ENCODE measurements around the gene CRY1.
"Not testable (repeated sequence)": the region's sequence is repeated elsewhere in the genome, so short reads cannot be mapped to it uniquely, and the experiment has no call there.

The CRY1 gene

DNA sequence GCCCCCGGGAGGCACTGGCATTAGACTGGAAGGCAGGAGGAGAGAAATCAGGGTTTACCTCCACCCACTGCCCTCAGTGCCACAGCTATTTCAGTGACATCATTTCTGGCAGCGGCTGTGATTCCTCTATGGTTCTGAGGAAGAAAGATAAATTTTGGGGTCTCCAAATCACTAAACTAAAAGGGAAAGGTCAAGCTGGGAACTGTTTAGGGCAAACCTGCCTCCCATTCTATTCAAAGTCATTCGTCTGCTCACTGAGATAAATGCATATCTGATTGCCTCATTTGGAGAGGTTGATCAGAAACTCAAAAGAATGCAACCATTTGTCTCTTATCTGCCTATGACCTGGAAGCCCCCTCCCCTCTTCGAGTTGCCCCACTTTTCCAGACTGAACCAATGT lies 14.0 kb upstream of the CRY1 start:
- no peak for DNase-seq

DNA sequence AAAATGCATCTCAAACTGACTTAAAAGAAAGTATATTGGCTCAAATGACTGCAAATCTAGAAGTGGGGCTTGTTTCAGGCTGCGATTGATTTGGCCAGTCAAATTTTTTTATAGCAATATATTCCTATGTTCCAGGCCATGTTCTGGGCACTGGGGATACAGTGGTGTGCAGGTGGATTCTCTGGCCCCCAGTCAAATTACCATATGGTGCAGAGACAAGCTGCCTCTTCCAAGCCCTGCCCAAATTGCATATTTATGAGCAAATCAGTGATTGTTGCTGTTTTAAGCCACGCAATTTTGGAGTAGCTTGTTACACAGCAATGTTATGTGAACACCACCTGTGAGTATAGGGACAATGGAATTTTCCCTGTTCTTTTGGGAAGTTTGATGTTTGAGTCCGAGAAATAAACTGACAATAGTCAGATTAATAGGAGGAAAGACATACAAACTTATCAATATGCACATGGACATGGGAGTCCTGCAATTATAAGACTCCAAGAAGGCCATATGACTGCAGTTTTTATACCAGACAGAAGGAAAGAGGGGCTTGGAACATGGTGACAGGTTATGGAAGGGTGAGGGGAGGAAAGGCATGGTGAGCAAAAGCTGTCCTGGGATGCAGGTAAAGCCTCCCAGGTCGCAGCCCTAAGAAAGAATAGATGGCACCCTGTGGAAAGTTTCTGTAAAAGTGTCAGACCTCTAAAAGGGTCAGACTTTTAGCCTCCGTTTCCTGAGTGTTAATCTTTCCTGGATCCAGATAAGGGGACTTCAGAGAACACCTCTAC lies 13.1 kb upstream of the CRY1 start:
- no peak for DNase-seq

DNA sequence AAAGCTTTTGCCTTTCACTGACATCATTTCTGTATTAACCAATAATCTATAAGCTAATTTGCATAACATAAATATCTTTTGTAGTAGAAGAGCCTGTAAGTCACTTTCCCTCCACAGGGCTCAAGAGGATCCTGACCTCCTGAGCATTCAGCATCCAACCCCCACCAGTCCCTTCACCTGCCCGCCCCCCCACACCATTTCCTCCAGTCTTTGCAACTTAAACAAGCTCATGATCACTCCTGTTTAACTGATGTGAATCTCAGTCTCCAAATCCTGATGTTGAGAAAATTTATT lies 12.0 kb upstream of the CRY1 start:
- no peak for DNase-seq

DNA sequence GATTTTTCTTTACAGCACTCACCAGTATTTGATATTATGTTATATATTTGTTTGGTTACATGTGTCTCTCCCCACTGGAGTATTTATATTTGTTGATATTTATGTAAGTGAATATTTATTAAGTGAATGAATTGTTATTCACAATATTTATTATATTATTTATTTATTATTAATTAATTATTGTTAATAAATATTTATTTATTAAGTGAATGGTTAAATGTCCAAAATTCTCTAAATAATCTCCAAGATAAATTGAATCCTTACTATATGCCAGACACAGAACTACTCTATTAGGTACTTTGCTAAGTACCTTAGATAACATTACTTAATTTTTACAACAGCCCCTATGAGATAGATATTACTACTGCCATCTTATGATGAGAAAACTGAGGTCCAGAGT lies 10.2 kb upstream of the CRY1 start:
- DNase-seq: no peak

DNA sequence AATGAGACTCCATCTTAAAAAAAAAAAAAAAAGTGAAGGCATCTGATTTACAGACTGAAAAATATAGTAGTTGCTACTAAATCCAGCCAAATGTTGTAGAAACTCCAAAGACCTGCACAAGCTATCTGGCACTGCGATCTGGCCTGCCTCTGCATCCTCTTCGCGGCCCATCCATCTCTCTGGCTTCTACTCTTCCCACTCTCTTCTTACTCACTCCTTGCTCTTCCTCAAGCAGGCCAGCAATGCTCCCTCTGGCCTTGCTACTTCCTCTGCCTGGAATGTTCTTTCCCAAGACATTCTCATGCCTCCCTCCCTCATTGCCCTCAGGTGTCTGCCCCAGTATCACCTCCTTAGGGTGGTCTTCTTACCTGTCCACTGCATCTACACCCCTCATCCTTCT lies 9.7 kb upstream of the CRY1 start:
- DNase-seq: no peak

DNA sequence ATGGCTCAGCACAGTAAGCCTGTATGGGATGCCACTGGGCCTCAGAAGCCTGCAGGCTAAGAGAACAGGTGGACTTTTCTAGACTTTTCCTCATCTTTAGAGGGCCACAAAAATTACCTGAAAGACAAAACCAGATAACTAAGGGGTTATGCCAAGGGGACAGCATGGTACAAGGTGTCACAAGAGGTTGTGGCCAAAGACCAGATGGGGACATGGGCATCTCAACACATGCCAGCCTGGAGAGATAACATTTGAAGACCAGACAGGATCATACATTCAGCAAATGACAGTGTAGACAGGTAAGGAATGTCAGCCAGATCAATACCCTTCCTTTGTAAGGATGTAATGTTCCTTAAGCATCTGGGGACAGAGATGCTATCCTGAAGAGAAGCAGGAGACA lies 8.9 kb upstream of the CRY1 start:
- no peak for DNase-seq

DNA sequence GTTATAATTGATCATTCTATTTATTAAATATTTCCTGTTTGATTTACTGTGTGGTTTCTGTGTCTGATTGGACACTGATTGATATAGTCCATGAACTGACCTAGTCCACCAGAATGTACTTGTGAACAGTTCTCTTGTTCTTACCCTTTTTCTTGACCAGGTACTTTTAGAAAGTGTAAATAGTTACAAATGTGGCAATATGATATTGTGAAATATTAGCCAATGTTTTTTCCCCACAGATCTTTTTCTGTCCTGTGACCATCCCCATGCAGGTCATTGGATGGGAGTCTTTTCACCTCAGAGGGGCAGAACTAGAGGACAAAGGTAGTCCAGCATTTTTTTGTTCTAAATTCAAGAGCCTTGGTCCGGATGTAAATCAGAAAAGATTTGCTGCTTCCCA lies 8.3 kb upstream of the CRY1 start:
- DNase-seq: no peak

DNA sequence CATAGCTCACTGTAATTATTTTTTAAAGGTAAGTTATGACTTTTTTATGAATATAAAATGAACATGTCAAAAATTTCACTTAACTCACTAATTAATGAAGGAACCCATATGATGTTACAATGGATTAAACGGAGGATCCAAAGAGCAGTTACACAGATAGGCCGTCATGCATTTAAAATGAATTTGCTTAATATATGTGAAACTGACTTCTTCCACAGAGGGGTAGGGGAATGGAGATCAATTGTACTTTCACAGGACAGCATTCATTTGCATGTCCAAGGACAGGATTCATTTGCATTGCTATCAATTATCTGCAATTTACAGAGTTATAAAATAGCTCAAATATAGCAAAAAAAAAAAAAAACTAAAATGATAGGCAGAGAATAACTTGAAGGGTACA lies 6.6 kb upstream of the CRY1 start:
- no peak for DNase-seq

DNA sequence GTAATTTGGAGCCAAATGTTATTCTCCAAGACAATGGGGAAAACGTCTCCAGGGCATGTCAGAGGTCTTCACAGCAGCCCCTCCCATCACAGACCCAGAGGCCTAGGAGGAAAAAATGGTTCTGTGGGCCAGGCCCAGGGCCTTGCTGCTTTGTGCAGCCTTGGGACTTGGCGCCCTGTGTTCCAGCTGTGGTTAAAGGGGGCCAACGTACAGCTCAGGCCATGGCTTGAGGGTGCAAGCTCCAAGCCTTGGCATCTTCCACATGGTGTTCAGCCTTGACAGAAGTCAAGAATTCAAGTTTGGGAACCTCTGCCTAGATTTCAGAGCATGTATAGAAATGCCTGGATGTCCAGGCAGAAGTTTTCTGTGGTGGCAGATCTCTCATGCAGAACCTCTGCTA lies 3.2 kb upstream of the CRY1 start:
- no peak for DNase-seq

DNA sequence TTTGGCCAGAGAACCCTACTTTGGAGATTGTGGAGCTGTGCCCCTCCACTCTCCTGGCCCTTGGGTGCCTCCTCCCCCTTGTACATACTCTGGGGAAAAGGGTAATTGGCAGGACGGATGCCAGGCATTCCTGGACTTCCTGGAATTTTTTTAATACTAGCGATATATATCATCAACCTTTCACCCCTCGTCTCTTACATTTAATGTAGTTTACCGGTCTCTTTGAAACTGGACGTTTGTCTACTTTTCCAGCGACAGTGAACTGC lies 767 bp upstream of the CRY1 start:
- DNase-seq: no peak

DNA sequence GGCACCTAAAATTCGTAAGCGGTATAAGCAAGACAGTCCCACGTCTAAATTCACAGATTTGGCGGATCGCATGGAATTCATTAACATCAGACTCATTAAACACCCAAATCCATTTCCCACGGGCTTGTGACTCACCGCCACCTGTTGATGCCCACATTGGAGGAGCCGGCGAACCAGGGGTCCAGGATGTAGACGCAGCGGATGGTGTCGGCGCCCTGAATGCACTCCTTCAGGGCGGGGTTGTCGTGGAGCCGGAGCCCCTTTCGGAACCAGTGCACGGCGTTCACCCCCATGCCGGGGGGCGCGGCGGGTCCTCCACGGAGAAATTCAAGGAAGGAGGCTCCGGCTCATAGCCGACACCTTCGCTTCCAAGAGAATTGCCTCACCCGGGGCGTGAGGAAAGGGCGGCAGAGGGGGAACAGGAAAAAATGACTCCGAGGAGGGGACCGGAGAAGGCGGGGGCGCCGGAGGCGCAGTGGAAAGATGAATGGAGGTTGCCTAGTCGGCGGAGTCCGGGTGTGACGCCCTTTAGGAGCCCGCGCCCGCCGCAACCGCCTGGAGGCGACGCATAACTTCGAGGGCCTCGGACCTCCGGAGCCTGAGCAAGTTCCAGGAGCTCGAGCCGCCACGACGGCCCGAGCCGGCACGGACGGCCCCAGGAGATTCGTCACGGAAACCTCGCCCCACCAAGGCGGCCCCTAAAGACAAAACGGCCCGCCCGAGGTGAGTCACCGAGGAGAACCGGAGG lies 506 bp downstream of the CRY1 start:
- DNase-seq: no peak

DNA sequence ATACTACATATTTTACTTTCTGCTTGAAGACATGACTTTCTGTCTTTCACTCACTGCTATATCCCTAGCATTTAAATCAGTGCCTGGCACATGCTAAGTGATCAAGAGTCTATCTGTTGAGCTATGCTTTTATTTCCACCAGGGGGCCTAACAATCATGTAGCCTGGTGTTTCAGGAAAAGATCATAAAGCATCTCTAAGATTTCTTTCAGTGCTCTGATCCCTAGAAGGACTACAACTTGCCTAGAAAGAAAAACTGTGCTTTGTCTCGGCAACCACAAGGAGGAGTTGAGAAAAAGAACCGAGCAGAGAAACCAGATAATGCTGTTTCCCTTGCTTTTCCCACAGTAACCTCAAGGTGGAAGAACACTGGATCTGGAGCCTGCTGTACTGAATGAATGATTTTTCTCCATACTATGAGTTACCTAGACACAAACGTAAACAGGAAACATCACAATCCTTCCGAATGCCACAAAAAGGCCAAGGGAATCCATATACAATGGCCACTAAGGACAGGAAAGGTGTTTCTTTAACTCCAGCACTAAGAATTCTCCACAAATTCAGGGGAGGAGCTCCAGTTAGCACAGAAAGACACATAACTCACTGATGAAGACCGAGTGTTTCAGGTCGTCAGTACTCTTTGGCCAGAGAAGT lies 1.2 kb downstream of the CRY1 start:
- DNase-seq: peak; percentile 65

DNA sequence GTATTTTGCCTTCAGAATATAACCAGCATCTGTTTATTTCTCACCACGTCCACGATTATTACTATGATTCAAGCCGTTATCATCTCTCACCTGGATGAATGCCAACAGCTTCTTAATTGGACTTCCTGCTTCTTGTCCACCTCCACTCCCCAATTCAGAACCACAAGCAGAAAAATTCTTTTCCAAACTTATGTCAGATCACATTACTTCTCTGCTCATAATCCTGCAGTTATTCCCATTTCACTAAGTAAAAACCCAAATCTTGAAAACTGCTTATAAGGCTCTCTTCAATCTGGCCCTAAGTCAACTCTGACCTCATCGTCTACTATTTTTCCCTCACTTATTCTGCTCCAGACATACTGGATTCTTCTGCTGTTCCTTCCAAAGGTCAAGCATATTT lies 2.0 kb downstream of the CRY1 start:
- no peak for DNase-seq

DNA sequence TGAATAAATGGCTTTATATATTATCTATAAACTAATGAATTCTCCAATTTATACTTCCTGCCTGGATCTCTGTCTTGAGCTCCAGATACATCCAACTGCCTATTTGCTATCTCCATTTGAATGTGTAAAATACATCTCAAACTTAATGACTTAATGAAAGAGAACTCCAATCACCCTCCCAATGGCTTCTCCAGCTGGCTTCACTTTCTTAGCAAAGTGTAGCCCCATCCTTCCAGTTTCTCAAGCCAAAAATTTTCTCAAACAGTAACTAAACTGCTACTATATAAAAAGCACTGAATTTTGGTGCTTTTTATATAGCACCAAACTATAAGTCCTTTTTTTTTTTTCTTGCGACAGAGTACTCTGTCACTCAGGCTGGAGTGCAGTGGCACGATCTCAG lies 2.6 kb downstream of the CRY1 start:
- no peak for DNase-seq

DNA sequence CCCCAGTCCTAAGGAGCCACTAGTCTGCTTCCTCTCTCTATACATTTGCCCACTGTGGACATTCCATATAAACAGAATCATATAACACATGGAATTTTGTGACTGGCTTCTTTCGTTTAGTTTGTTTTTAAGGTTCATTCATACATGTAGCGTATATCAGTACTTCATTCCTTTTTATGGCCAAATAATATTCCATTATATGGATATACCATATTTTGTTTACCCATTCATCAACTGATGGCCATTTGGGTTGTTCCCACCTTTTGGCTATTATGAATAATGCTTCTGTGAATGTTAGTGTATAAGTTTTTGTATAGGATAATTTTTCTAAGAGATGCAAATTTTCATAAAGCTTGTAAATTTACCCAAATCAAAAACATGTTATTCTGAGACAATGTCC lies 4.4 kb downstream of the CRY1 start:
- no peak for DNase-seq

DNA sequence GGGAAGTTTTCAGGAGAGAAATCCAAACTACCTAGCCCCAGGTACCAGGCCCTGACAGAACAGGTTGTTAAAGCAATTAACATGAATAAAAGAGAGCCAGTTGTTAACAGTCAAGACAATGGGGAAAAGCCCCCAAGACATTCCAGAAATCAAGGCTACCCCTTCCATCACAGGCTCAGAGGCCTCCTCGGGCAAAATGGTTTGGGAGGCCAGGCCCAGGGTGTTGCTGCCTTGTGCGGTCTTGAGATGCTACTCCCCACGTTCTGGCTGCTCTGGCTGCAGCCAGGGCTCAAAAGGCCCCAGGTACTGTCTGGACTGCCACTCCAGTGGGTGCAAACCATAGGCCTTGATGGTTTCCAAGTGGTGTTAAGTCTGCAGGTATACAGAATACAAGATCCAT lies 7.0 kb downstream of the CRY1 start:
- DNase-seq: no peak

DNA sequence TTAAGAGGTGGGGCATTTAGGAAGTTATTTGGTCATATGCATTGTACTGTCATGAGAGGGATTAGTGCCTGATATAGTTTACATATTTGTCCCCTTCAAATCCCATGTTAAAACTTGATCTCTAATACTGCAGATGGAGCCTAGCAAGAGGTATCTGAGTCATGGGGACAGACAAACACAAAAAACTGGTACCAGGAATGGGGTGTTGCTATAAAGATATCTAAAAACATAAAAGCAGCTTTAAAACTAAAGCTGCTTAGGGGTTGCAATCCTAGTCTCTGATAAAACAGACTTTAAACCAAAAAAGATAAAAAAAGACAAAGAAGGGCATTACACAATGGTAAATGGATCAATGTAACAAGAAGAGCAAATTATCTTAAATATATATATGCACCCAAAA lies 11.6 kb downstream of the CRY1 start:
- no peak for DNase-seq

DNA sequence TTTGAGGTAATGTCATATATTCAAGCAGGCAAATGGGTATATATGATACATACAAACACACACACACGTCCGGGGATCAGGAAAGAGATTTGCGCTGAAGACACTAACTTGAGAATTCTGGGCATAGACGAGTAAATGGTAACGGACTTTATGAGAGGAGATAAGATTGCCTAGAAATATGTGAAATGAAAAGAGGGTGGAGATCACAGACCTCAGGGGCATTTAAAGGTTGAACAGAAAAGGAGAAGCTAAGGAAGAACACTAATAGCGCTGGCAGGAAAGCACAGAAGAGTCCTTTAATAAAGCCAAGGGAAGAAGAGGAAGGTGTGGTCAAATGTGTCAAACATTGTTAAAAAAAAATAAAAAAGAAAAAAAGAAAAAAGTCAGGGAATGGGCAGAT lies 13.1 kb downstream of the CRY1 start:
- no peak for DNase-seq

DNA sequence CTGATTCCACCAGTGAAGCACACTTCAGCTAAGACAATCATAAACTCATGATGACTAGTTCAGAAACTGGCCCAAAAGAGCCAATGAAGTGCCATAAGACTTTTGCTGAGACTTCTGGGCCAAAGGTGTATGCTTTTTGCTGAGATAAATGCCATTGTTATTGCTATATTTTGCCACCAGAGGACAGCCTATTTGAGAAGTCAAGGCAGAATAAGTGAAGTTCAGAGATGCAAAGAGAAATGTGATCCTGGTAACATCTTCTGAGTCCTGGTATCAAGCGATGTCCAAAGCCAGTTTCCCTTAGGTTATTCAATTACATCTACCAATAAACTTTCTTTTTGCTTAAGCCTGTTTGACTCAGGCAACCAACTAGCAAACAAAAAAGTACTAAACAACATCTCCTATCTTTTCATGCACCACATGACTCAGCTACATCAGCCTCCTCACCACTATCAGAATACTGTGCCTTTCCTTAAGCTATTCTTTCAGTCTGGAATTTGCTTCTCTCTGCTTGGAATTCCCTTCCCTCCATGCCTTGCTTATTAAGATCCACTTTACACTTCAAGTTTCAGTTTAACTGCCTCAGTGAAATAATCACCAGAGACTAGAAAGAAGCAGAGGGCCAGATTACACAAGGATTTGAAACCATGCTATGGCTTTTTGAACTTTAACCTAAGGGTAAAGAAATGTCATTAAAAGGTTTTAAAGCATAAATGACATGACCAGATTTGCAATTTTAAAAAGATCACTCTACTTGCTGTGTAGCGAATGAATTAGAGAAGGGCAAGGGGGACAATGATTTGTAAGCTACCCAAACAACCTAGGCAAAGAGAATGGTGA lies 14.0 kb downstream of the CRY1 start:
- no peak for DNase-seq

DNA sequence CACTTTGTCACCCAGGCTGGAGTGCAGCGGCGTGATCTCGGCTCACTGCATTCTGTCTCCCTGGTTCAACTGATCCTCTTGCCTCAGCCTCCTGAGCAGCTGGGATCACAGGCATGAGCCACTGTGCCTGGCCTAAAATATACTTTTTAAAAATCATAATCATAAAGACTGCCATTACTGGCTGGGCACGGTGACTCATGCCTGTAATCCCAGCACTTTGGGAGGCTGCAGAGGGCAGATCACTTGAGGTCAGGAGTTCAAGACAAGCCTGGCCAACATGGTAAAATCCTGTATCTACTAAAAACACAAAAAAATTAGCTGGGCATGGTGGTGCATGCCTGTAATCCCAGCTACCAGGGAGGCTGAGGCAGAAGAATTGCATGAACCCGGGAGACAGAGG lies 20.1 kb downstream of the CRY1 start:
- not testable (repeated sequence) for DNase-seq

DNA sequence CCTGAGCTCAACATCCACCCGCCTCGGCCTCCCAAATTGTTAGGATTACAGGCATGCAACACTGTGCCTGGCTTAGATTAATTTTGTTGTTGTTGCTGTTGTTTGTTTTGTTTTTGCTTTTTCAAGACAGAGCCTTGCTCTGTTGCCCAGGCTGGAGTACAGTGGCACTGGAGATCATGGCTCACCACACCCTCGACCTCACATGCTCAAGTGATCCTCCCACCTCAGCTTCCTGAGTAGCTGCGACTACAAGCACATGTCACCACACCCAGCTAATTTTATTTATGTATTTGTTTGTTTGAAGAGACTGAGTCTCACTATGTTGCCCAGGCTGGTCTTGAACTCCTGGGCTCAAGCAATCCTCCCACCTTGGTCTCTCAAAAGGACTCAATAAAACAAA lies 26.7 kb downstream of the CRY1 start:
- no peak for DNase-seq

DNA sequence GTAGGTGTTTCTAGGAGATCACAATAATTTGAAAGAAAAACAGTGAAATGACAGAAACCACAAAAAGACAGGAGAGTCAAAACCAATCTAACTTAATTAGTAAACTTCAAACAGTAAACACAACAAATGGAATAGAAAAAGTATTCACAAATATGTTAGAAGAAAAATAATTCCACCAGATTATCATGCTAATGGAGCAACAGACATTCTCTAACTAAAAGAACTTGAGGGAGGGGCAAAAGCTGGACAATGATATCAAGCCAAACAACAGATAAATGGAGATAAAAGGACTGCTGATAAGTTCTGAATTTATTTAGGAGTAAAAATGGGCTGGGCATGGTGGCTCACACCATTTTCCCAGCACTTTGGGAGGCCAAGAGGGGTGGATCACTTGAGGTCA lies 28.7 kb downstream of the CRY1 start:
- DNase-seq: no peak

DNA sequence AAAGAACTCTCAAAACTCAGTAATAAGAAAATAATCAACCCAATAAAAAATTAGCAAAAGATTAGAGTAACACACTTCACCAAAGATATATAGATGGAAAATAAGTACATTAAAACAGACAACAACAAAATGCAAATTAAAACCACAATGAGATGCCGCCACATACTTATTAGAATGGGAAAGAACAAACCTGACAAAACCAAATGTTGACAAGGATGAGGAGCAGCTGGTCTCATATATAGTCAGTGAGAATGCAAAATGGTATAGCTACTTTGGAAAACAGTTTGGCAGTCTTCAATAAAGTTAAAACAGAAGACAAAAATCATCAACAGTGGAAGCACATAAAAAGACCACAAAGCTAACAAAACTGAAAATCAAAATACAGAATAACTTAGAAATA lies 29.1 kb downstream of the CRY1 start:
- no peak for DNase-seq

DNA sequence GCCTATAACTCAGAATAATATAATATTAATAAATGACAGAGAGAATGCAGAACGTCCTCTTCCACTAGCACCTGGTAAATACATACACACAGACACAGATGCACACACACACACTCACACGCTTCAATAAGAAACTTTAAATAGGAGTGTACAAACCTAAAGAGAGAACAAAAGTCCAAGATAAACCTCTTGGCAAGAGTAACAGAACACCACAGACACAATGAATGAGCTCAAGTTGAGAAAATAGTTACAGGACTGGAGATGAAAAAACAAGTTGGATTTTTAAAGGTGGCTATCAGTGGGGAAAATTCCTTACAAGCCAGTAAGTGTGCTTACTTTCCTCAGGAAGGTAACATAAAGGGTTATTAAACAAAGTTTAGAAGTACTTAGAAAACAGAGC lies 35.2 kb downstream of the CRY1 start:
- DNase-seq: no peak

All from NCI-H187 treated with DMSO at 0.1 percent for 48 hours (cell line).